MCF 10A (cell line): ENCODE results near the gene MDGA2. TPM values are rescaled to one million over a fixed set of nuclear protein-coding genes. Genes with fewer than 3 reads are reported as not detected.

Experiments used
- BruUV-seq: library from RNA; stranded (reverse); fragments of 400-500 nt; replicated peaks from 2 replicates; lab custom pipeline; 2021; lab: Mats Ljungman, UMichigan
- CTCF ChIA-PET: fragments of 300-600 bp; sonication (Branson Sonifier 250); formaldehyde crosslinking; extraction: SDS; loops from one replicate; lab custom pipeline; 2021; ENCODE audit warnings: antibody characterized with exemption, inconsistent platforms; lab: Yijun Ruan, JAX
- POLR2A ChIA-PET: fragments of 300-600, 350-650 bp; sonication (Branson Sonifier 250); formaldehyde crosslinking; extraction: SDS; loops from one replicate; lab custom pipeline; 2020; ENCODE audit warnings: antibody characterized with exemption, inconsistent platforms; lab: Yijun Ruan, JAX
- DNase-seq: peaks from one replicate; pipeline ENCODE4 v3.0.0-alpha.2; 2018; ENCODE audit not compliant: unreplicated experiment
- H3K27ac Mint-ChIP-seq: one replicate; pipeline ENCODE4 v1.8.0; 2022; ENCODE audit warnings: mild to moderate bottlenecking, low read depth, mixed read lengths; ENCODE audit not compliant: unreplicated experiment
- H3K27me3 Mint-ChIP-seq: one replicate; pipeline ENCODE4 v1.8.0; 2022; ENCODE audit warnings: mixed read lengths; ENCODE audit not compliant: insufficient read depth, unreplicated experiment
- H3K36me3 Mint-ChIP-seq: one replicate; pipeline ENCODE4 v1.8.0; 2022; ENCODE audit warnings: mild to moderate bottlenecking, moderate library complexity, mixed read lengths; ENCODE audit not compliant: insufficient read depth, unreplicated experiment
- H3K4me1 Mint-ChIP-seq: one replicate; pipeline ENCODE4 v1.8.0; 2022; ENCODE audit warnings: mixed read lengths; ENCODE audit not compliant: insufficient read depth, unreplicated experiment
- H3K4me3 Mint-ChIP-seq: one replicate; pipeline ENCODE4 v1.8.0; 2022; ENCODE audit warnings: mild to moderate bottlenecking, moderate library complexity, mixed read lengths; ENCODE audit not compliant: unreplicated experiment
- H3K9me3 Mint-ChIP-seq: one replicate; pipeline ENCODE4 v1.8.0; 2022; ENCODE audit warnings: mixed read lengths; ENCODE audit not compliant: unreplicated experiment
- CTCF ChIP-seq: fragments of 200-600 bp; IDR thresholded peaks from one replicate; pipeline ENCODE4 v1.8.0; 2022; ENCODE audit warnings: antibody characterized with exemption, mild to moderate bottlenecking; ENCODE audit not compliant: unreplicated experiment
- intact Hi-C: fragments of 100-400 bp; cut with micrococcal nuclease; formaldehyde crosslinking; loops from 2 replicates; pipeline ENCODE4 v1.14.1; 2022
- total RNA-seq: library from RNA; stranded (reverse); gene quantifications from 2 replicates; pipeline ENCODE4 v1.2.3, GENCODE V29; 2022

MDGA2 gene
- total RNA-seq, 1 experiment from 2014 or later: not detected

- no peak overlapping the region for H3K27ac Mint-ChIP-seq
- no peak overlapping the region for H3K4me3 Mint-ChIP-seq
- ChIA-PET CTCF (interaction anchor here (0.5 kb wide), 1 partner anchor 823 kb away, joined by 4 read pairs; no protein-coding TSS in a partner anchor), POLR2A (no interaction called here)
- TF ChIP-seq CTCF: no peak
- H3K9me3 Mint-ChIP-seq: no peaks in the 10 kb centered on the region
- H3K36me3 Mint-ChIP-seq: no peaks in the 10 kb centered on the region
- intact Hi-C loops: no loop called here
- no peak for DNase-seq
- no TSS peak for BruUV-seq
- no peaks in the 10 kb centered on the region for H3K4me1 Mint-ChIP-seq
- peaks cover 11% of the 10 kb centered on the region for H3K27me3 Mint-ChIP-seq
Observed at GRCh38 chr14:47167402-47167801, 508.0 kb downstream of the MDGA2 start.

DNA sequence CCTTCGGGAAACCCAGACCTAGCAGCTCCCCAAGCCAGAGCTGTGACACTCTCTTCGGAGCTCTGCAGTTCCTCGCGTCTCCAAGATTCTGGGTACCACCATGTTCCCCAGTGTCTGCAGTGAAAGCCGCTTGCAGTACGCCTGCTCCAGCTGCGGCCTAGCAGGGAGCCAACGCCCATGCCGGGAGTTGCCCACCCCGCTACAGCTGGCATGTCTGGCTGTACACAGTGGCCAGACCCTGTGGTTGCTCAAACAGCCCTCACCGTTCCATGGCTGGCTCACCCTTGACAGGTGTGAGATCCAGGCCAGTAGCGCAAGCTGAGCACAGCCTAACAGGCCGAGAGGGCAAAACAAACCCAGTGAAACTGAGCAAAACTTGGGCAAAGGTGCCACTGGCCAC, 520.0 kb downstream of the MDGA2 start:
- no peak for TF ChIP-seq CTCF
- intact Hi-C loops: no loop called here
- H3K4me1 Mint-ChIP-seq: no peaks in the 10 kb centered on the region
- no TSS peak for BruUV-seq
- H3K4me3 Mint-ChIP-seq: no peak overlapping the region
- no peaks in the 10 kb centered on the region for H3K36me3 Mint-ChIP-seq
- no peak overlapping the region for H3K27ac Mint-ChIP-seq
- H3K9me3 Mint-ChIP-seq: no peaks in the 10 kb centered on the region
- CTCF ChIA-PET: no interaction called here
- DNase-seq: no peak
- POLR2A ChIA-PET: no interaction called here
- peaks cover 34% of the 10 kb centered on the region for H3K27me3 Mint-ChIP-seq

- ChIA-PET POLR2A (no interaction called here), CTCF (interaction anchor here (0.6 kb wide), 1 partner anchor 114 kb away, joined by 3 read pairs; no protein-coding TSS in a partner anchor)
- intact Hi-C loops: loop anchor here (5.0 kb wide), 1 partner anchor 83 kb away; no protein-coding TSS in a partner anchor
Observed at GRCh38 chr14:47154276-47154797, 521.1 kb downstream of the MDGA2 start.

GRCh38 chr14:47153746-47154145, 521.7 kb downstream of the MDGA2 start:
- Mint-ChIP-seq H3K4me1 (no peaks in the 10 kb centered on the region), H3K9me3 (no peaks in the 10 kb centered on the region), H3K4me3 (no peak overlapping the region), H3K36me3 (no peaks in the 10 kb centered on the region), H3K27me3 (peaks cover 21% of the 10 kb centered on the region), H3K27ac (no peak overlapping the region)
- intact Hi-C loops: loop anchor here (5.0 kb wide), 1 partner anchor 84 kb away; no protein-coding TSS in a partner anchor
- DNase-seq: no peak
- ChIA-PET CTCF (interaction anchor here (0.6 kb wide), 1 partner anchor 114 kb away, joined by 3 read pairs; no protein-coding TSS in a partner anchor), POLR2A (no interaction called here)
- BruUV-seq: no TSS peak
- TF ChIP-seq CTCF: no peak

More at GRCh38 chr14:47154276-47154797, 521.1 kb downstream of the MDGA2 start:
- Mint-ChIP-seq H3K4me3 (no peak overlapping the region), H3K27me3 (peaks cover 27% of the 10 kb centered on the region), H3K4me1 (no peaks in the 10 kb centered on the region), H3K9me3 (no peaks in the 10 kb centered on the region), H3K27ac (no peak overlapping the region), H3K36me3 (no peaks in the 10 kb centered on the region)
- no peak for TF ChIP-seq CTCF
- no peak for DNase-seq
- BruUV-seq: no TSS peak
